ENCODE results near the gene NIP7.

DNA sequence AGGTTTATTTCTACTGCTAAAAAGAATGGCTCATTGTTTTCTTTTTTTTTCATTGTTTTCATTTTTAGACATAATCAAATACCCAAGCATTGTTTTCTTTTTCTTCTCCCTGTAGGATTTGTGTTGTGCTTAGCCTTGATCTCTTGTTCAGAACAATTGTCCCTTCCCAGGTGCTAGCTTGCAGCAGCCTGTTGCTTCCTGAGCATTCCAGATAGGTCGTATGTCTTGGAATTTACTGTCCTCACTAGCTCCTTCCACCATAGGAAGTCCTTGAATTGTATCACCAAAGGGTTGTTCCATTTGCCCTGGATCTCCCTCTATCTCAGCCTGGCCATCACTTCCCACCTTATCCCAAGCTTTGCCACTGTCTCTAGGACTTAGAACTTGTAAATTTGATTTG, 38.4 kb upstream of the NIP7 start:
- no peak for TF ChIP-seq POLR2AphosphoS5 (IDR thresholded peaks at IDR 0.05; ENCODE audit: low read depth, low read length)
- TF ChIP-seq, protein P1, sequence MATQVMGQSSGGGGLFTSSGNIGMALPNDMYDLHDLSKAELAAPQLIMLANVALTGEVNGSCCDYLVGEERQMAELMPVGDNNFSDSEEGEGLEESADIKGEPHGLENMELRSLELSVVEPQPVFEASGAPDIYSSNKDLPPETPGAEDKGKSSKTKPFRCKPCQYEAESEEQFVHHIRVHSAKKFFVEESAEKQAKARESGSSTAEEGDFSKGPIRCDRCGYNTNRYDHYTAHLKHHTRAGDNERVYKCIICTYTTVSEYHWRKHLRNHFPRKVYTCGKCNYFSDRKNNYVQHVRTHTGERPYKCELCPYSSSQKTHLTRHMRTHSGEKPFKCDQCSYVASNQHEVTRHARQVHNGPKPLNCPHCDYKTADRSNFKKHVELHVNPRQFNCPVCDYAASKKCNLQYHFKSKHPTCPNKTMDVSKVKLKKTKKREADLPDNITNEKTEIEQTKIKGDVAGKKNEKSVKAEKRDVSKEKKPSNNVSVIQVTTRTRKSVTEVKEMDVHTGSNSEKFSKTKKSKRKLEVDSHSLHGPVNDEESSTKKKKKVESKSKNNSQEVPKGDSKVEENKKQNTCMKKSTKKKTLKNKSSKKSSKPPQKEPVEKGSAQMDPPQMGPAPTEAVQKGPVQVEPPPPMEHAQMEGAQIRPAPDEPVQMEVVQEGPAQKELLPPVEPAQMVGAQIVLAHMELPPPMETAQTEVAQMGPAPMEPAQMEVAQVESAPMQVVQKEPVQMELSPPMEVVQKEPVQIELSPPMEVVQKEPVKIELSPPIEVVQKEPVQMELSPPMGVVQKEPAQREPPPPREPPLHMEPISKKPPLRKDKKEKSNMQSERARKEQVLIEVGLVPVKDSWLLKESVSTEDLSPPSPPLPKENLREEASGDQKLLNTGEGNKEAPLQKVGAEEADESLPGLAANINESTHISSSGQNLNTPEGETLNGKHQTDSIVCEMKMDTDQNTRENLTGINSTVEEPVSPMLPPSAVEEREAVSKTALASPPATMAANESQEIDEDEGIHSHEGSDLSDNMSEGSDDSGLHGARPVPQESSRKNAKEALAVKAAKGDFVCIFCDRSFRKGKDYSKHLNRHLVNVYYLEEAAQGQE (IDR thresholded peaks at IDR 0.05; ENCODE audit: insufficient read depth in 1 of 2, low read depth in 2 of 2, low read length in 2 of 2), result no peak
- no peak for TF ChIP-seq SIN3A (IDR thresholded peaks at IDR 0.05; ENCODE audit: borderline replicate concordance, insufficient read depth, low read length)

Data from PFSK-1 (cell line).